ENCODE measurements around the gene SH2D1A. TPM values are rescaled to one million over a fixed set of nuclear protein-coding genes. Genes with fewer than 3 reads are reported as not detected.

Gene SH2D1A
- total RNA-seq, 4 donors from 2014 or later, result 0.14 to 0.79 TPM; not detected in 2

GRCh38 chrX:124413244-124413643, 66.9 kb downstream of the SH2D1A start:
- Histone ChIP-seq H3K27ac (no peak overlapping the region), H3K27me3 (no peaks in the 10 kb centered on the region), H3K4me1 (no peaks in the 10 kb centered on the region), H3K4me3 (no peak overlapping the region), H3K9me3 (no peaks in the 10 kb centered on the region), H3K36me3 (no peaks in the 10 kb centered on the region)
- no peak for DNase-seq
- 75% methylated on average over 6 of the region's 6 CpGs; no CpG with 5 or more reads in 1 of the 2 donors for WGBS, 2 donors (ENCODE audit: low coverage in 1 of 2)
- no peak for TF ChIP-seq CTCF (IDR thresholded peaks at IDR 0.05)
- no peak for TF ChIP-seq POLR2A (IDR thresholded peaks at IDR 0.05)
- TF ChIP-seq EP300 (IDR thresholded peaks at IDR 0.05; ENCODE audit: low read depth), result no peak
- no peak for TF ChIP-seq POLR2AphosphoS5 (IDR thresholded peaks at IDR 0.05)
- in situ Hi-C loops (cut with MboI; ENCODE audit: low pct_ligation_motif_present in 1 of 4, low pct_unique_long_range_greater_than_20kb in 1 of 4, low sequenced_read_pairs in 3 of 4) (no loop called here), intact Hi-C loops (cut with DNase I; ENCODE audit: low total_unique reads) (no loop called here)

- H3K27me3 ChIP-seq, result no peaks in the 10 kb centered on the region
- H3K9me3 ChIP-seq, result no peaks in the 10 kb centered on the region
- in situ Hi-C loops (cut with MboI; ENCODE audit: low pct_ligation_motif_present in 1 of 4, low pct_unique_long_range_greater_than_20kb in 1 of 4, low sequenced_read_pairs in 3 of 4) (no loop called here), intact Hi-C loops (cut with DNase I; ENCODE audit: low total_unique reads) (no loop called here)
- H3K36me3 ChIP-seq, result no peaks in the 10 kb centered on the region
- DNase-seq, result no peak
- TF ChIP-seq CTCF (IDR thresholded peaks at IDR 0.05) (no peak), POLR2AphosphoS5 (IDR thresholded peaks at IDR 0.05) (no peak), POLR2A (IDR thresholded peaks at IDR 0.05) (no peak), EP300 (IDR thresholded peaks at IDR 0.05; ENCODE audit: low read depth) (no peak)
- 62% methylated on average over 5 of the region's 5 CpGs; no CpG with 5 or more reads in 1 of the 2 donors for WGBS, 2 donors (ENCODE audit: low coverage in 1 of 2)
- H3K4me3 ChIP-seq, result no peak overlapping the region
- no peaks in the 10 kb centered on the region for H3K4me1 ChIP-seq
- H3K27ac ChIP-seq, result no peak overlapping the region
Observed at GRCh38 chrX:124414281-124414680, 67.9 kb downstream of the SH2D1A start.

- intact Hi-C loops (cut with DNase I; ENCODE audit: low total_unique reads), result no loop called here
- Histone ChIP-seq H3K36me3 (no peaks in the 10 kb centered on the region), H3K27ac (no peak overlapping the region), H3K27me3 (no peaks in the 10 kb centered on the region), H3K9me3 (no peaks in the 10 kb centered on the region), H3K4me3 (no peak overlapping the region), H3K4me1 (no peaks in the 10 kb centered on the region)
- 73% methylated on average over 5 of the region's 5 CpGs; no CpG with 5 or more reads in 1 of the 2 donors for WGBS, 2 donors (ENCODE audit: low coverage in 1 of 2)
- TF ChIP-seq POLR2A (IDR thresholded peaks at IDR 0.05) (no peak), CTCF (IDR thresholded peaks at IDR 0.05) (no peak), POLR2AphosphoS5 (IDR thresholded peaks at IDR 0.05) (no peak), EP300 (IDR thresholded peaks at IDR 0.05; ENCODE audit: low read depth) (no peak)
- in situ Hi-C loops (cut with MboI; ENCODE audit: low pct_ligation_motif_present in 1 of 4, low pct_unique_long_range_greater_than_20kb in 1 of 4, low sequenced_read_pairs in 3 of 4), result no loop called here
- no peak for DNase-seq
Observed at GRCh38 chrX:124415115-124415800, 68.9 kb downstream of the SH2D1A start.

- intact Hi-C loops (cut with DNase I; ENCODE audit: low total_unique reads) (no loop called here), in situ Hi-C loops (cut with MboI; ENCODE audit: low pct_ligation_motif_present in 1 of 4, low pct_unique_long_range_greater_than_20kb in 1 of 4, low sequenced_read_pairs in 3 of 4) (no loop called here)
- Histone ChIP-seq H3K27me3 (no peaks in the 10 kb centered on the region), H3K9me3 (no peaks in the 10 kb centered on the region), H3K4me3 (no peak overlapping the region), H3K27ac (no peak overlapping the region), H3K4me1 (no peaks in the 10 kb centered on the region), H3K36me3 (no peaks in the 10 kb centered on the region)
- no peak for DNase-seq
- 80% methylated on average over 15 of the region's 15 CpGs; no CpG with 5 or more reads in 1 of the 2 donors for WGBS, 2 donors (ENCODE audit: low coverage in 1 of 2)
- TF ChIP-seq EP300 (IDR thresholded peaks at IDR 0.05; ENCODE audit: low read depth) (no peak), POLR2AphosphoS5 (IDR thresholded peaks at IDR 0.05) (no peak), CTCF (IDR thresholded peaks at IDR 0.05) (no peak), POLR2A (IDR thresholded peaks at IDR 0.05) (no peak)
Observed at GRCh38 chrX:124421898-124422655, 75.7 kb downstream of the SH2D1A start.
